Effector memory CD4-positive, alpha-beta T cell (primary cell): ENCODE results near the gene ANKRD34A.
"Not testable (repeated sequence)": the region's sequence is repeated elsewhere in the genome, so short reads cannot be mapped to it uniquely, and the experiment has no call there.

Source experiments
- DNase-seq, 3 donors: peaks; one replicate each; pipeline ENCODE4 v3.0.0-alpha.2; 2020
- H3K27ac ChIP-seq: 2 replicates; pipeline ENCODE4 v1.7.0; 2013; ENCODE audit warnings: mild to moderate bottlenecking, low read length, moderate library complexity; ENCODE audit not compliant: insufficient read depth, poor library complexity, severe bottlenecking
- H3K27me3 ChIP-seq: replicated peaks from 2 replicates; pipeline ENCODE4 v1.7.0; 2013; ENCODE audit warnings: mild to moderate bottlenecking, low read length; ENCODE audit not compliant: insufficient read depth, control insufficient read depth, poor library complexity, severe bottlenecking
- H3K36me3 ChIP-seq: 2 replicates; pipeline ENCODE4 v1.7.0; 2013; ENCODE audit warnings: mild to moderate bottlenecking, low read length, moderate library complexity; ENCODE audit not compliant: control insufficient read depth, insufficient read depth
- H3K4me1 ChIP-seq: 2 replicates; pipeline ENCODE4 v1.7.0; 2013; ENCODE audit warnings: low read length, mild to moderate bottlenecking; ENCODE audit not compliant: control insufficient read depth, insufficient read depth, poor library complexity, severe bottlenecking
- H3K4me3 ChIP-seq: 2 replicates; pipeline ENCODE4 v1.7.0; 2013; ENCODE audit warnings: low read length, low read depth, mild to moderate bottlenecking; ENCODE audit not compliant: insufficient read depth, poor library complexity, severe bottlenecking
- H3K9me3 ChIP-seq: 2 replicates; pipeline ENCODE4 v1.7.0; 2013; ENCODE audit warnings: mild to moderate bottlenecking, low read length, moderate library complexity; ENCODE audit not compliant: control insufficient read depth

Gene ANKRD34A

GRCh38 chr1:145927063-145927886 lies 37.1 kb downstream of the ANKRD34A start, which contains the start of gene RBM8A:
Gene RBM8A (minus strand): TSS chr1:145927484. CDS start chr1:145927426, 58 bp downstream.
- H3K27me3 ChIP-seq, result no peaks in the 10 kb centered on the region
- DNase-seq, result peak; percentile 90 to 93 (median 93)
- H3K4me1 ChIP-seq, result peaks cover 14% of the 10 kb centered on the region
- no peaks in the 10 kb centered on the region for H3K9me3 ChIP-seq
- H3K36me3 ChIP-seq, result peaks cover 10% of the 10 kb centered on the region
- peak within 1 kb of the TSS; percentile 98 for H3K27ac ChIP-seq
- peak within 1 kb of the TSS; percentile 79 for H3K4me3 ChIP-seq

GRCh38 chr1:145926686-145927062 lies 37.7 kb downstream of the ANKRD34A start:
- H3K27ac ChIP-seq, result peak overlapping the region; percentile 98
- no peaks in the 10 kb centered on the region for H3K9me3 ChIP-seq
- peaks cover 8% of the 10 kb centered on the region for H3K4me1 ChIP-seq
- peak in 1 of 3 donors; percentile 7 for DNase-seq
- no peaks in the 10 kb centered on the region for H3K27me3 ChIP-seq
- peak overlapping the region; percentile 79 for H3K4me3 ChIP-seq
- peaks cover 11% of the 10 kb centered on the region for H3K36me3 ChIP-seq

- Histone ChIP-seq H3K36me3 (peaks cover 11% of the 10 kb centered on the region), H3K4me1 (peaks cover 28% of the 10 kb centered on the region), H3K27me3 (no peaks in the 10 kb centered on the region), H3K4me3 (no peak overlapping the region), H3K9me3 (no peaks in the 10 kb centered on the region), H3K27ac (no peak overlapping the region)
- DNase-seq, result no peak
These were observed 42.1 kb downstream of the ANKRD34A start for GRCh38 chr1:145922266-145922665.

GRCh38 chr1:145920297-145920696 lies 44.1 kb downstream of the ANKRD34A start:
- not testable (repeated sequence) for H3K27me3 ChIP-seq, H3K36me3 ChIP-seq, DNase-seq, H3K4me3 ChIP-seq, H3K9me3 ChIP-seq, H3K27ac ChIP-seq
- peaks cover 22% of the 10 kb centered on the region for H3K4me1 ChIP-seq

- H3K9me3 ChIP-seq, result no peaks in the 10 kb centered on the region
- peaks cover 12% of the 10 kb centered on the region for H3K36me3 ChIP-seq
- H3K4me1 ChIP-seq, result peaks cover 22% of the 10 kb centered on the region
- no peak for DNase-seq
- H3K27me3 ChIP-seq, result no peaks in the 10 kb centered on the region
- H3K27ac ChIP-seq, result peak overlapping the region; percentile 86
- H3K4me3 ChIP-seq, result peak overlapping the region; percentile 71
These were observed 45.1 kb downstream of the ANKRD34A start for GRCh38 chr1:145918992-145919939.

- H3K27me3 ChIP-seq, result no peaks in the 10 kb centered on the region
- H3K9me3 ChIP-seq, result no peaks in the 10 kb centered on the region
- peaks cover 14% of the 10 kb centered on the region for H3K36me3 ChIP-seq
- peak; percentile 84 to 90 (median 88) for DNase-seq
- H3K4me3 ChIP-seq, result peak within 1 kb of the TSS; percentile 71
- peaks cover 22% of the 10 kb centered on the region for H3K4me1 ChIP-seq
- peak within 1 kb of the TSS; percentile 86 for H3K27ac ChIP-seq
These were observed 46.0 kb downstream of the ANKRD34A start, which contains the start of gene PEX11B for GRCh38 chr1:145918144-145918991. Gene PEX11B (minus strand): TSS chr1:145918717. CDS start chr1:145918688, 29 bp downstream.

- DNase-seq, result no peak
- peak overlapping the region; percentile 86 for H3K27ac ChIP-seq
- peak overlapping the region; percentile 71 for H3K4me3 ChIP-seq
- H3K36me3 ChIP-seq, result peaks cover 15% of the 10 kb centered on the region
- peaks cover 22% of the 10 kb centered on the region for H3K4me1 ChIP-seq
- no peaks in the 10 kb centered on the region for H3K9me3 ChIP-seq
- H3K27me3 ChIP-seq, result no peaks in the 10 kb centered on the region
These were observed 46.8 kb downstream of the ANKRD34A start for GRCh38 chr1:145917595-145917994.

GRCh38 chr1:145916745-145917144 lies 47.6 kb downstream of the ANKRD34A start:
- Histone ChIP-seq H3K27ac (no peak overlapping the region), H3K9me3 (no peaks in the 10 kb centered on the region), H3K36me3 (peaks cover 21% of the 10 kb centered on the region), H3K4me1 (peaks cover 22% of the 10 kb centered on the region), H3K4me3 (no peak overlapping the region), H3K27me3 (no peaks in the 10 kb centered on the region)
- DNase-seq, result no peak

DNA sequence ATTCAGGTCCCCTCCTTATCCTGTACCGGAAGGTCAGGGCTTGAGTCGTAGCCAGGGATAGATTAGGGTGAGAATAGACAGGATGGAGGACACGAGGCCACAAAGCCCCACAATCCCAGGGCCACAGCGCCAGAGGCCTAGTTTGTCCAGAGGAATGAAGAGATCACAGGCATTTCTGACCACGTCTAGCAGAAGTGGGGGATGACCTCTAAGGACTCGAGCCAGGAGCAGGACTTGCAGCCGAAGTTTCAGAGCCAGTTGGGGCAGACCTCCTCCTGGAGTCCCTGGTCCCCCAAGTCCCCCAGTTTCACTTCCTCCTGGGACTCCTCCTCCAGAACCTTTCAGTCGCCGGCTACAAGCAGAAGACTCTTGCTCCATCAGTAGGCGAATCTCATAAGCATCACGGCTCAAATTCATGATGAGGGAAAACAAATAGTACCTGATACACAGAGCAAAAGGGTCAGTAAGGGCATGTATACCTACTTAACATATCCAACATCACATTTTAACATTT lies 52.2 kb downstream of the ANKRD34A start:
- H3K36me3 ChIP-seq, result peaks cover 31% of the 10 kb centered on the region
- no peaks in the 10 kb centered on the region for H3K9me3 ChIP-seq
- no peak overlapping the region for H3K27ac ChIP-seq
- H3K4me1 ChIP-seq, result no peaks in the 10 kb centered on the region
- no peak overlapping the region for H3K4me3 ChIP-seq
- no peaks in the 10 kb centered on the region for H3K27me3 ChIP-seq
- no peak for DNase-seq
